Measurements from ENCODE around the gene PROB1. TPM values are rescaled to one million over a fixed set of nuclear protein-coding genes. Genes with fewer than 3 reads are reported as not detected.
"Not testable (repeated sequence)": the region's sequence is repeated elsewhere in the genome, so short reads cannot be mapped to it uniquely, and the experiment has no call there.

Gene PROB1
- total RNA-seq, 2 donors from 2014 or later, result 4.4 to 8.9 TPM

DNA sequence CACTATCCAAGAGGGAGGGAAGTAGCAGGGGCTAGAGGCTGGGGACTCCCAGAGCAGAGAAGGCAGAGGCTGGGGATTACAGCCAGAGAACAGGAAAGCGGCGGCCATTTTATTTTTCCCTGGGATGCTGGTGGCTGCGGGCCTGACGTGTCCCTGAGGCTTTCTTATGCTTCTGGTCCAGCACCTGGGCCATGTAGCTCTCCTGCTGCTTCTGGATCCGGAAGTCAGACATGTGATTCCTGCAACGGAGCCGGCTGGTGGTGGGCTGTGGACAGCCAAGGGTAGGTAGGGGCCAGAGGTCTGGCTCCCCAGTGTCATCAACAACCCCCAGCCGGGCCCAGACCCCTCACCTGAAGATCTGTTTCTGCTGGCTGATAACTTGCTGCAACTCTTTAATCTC, 1.8 kb upstream of the PROB1 start:
- no peak for DNase-seq (ENCODE audit: low spot score)
- intact Hi-C loops (cut with DNase I), result no loop called here

DNA sequence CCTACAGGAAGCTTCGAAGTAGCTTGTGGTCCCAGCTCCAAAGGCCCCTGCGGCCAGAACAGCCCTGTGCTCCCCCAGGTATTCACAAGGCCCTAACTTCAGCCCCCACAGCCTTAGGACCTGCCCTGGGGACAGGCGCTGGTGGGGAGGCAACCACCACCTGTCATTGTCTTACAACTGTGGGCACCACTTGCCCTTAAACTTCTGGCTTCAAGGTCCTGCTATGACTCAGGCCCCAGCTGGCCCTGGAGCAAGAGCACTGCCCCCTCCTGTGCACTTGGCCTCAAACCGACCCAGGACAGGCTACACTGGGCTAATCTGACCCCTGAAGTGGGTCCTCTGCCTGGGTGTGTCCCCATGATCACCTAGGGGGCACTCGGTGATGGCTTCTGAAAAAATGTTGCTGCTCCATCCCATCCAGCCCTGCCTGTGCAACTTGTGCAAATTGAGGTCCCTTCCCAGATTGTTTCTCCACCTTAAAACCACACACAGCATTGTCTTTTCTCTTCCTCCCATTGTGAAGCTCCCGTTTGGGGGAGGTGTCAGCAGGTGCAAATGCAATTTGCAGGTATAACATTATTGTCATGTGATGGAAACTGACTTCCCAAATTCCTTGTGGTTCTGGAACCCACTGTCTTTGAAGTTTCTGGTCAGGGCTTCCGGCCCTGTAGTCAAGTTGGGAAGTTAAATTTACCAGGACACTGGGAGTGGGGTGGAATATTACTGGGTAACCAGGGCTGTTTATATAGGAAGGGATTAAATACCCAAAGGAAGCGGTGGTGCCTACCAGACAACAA, 1.1 kb upstream of the PROB1 start:
- no peak for DNase-seq (ENCODE audit: low spot score)
- intact Hi-C loops (cut with DNase I), result no loop called here

DNA sequence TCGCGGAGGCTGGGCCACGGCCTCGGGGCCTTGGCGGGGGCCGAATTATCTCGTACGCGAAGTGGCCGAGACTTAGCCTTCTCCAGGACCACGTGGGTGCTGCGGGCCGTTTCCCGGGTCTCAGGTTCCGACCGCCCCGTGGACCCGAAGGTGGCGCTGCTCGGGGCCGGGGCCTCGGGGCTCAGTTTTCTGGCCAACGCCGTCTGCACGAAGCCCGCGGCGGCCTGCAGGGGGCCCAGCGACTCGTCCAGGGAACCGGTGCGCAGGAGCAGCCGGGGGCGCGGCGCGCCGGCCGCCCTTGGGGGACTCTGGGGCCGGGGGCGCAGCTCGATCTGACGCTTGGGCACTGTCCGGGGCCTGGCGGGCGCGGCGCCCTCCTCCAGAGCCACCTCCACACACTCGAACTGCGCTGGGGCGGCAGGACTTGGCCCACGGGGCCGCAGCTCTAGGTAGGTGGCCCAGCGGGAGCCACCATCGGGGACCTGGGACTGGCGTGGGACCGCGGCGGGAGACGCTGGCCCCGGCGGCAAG, 716 bp downstream of the PROB1 start:
- no peak for DNase-seq (ENCODE audit: low spot score)
- intact Hi-C loops (cut with DNase I), result no loop called here

DNA sequence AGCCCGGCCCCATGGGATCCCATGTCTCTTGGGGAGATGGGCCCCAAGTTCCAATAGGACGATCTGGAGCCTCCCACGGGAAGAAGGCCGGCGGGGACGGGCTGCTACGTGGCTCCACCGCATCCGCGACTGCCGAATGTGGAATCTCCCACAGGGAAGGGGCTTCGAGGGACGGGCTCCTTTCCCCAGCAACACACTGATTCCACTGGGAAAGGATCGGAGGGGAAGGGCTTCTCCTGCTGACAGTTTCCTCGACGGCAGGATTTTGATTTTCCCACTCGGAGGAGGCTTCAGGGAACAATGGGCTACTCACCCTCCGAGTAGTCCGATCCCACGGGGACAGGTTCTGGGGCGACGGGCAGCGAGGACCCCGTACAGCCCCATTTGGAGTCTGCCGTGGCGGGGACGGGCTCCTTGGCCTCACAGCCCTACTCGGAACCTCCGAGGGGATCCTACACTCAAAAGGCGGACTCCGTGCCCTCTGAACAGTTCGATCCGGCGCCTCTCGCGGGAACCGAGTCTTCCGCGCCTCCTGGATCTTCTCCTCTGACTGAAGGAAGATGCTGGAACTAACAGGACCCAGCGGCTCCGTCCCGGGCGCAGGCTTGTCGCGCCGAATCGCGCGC, 1.3 kb downstream of the PROB1 start:
- DNase-seq (ENCODE audit: low spot score), result no peak
- intact Hi-C loops (cut with DNase I), result no loop called here

DNA sequence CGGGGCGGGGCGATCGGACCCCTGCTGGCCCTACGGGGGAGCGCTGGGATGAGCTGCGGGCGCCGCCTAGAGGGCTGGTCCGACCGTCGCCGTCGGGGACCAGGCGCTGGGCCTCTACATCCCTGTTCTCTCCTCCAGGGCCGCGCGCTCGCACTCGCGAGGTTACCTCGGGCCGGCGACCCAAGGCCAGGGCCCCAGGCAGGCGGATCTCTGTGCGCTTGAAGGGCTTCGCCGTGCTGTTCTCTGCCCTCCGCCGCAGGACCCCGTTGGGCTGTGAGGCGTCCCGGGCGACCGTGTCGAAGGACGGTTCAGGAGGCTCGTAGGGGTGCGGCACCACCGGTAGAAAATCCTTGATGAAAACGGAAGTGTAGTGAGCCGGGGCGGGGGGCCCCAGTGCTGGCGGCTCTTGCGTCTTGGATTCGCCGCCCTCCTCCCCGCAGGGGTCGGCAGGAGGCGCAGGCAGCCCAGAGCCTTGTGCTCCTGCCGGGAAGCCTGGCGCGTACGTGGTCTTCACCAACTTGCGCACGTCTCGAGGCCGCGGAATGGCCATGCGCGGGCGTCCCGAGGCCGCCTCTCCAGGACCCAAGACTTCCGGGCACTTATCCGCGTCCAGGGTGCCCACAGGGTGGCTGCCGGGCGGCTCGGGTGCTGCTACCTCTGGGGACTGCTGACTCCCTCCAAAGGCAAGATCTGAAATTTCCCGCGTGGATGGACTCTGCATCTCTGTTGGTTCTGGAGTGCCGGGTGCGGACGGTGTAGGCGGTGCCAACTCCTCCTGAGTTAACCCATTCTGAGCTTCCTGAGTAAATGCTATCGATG, 2.0 kb downstream of the PROB1 start:
- peak; percentile 89 for DNase-seq (ENCODE audit: low spot score)
- intact Hi-C loops (cut with DNase I), result no loop called here

DNA sequence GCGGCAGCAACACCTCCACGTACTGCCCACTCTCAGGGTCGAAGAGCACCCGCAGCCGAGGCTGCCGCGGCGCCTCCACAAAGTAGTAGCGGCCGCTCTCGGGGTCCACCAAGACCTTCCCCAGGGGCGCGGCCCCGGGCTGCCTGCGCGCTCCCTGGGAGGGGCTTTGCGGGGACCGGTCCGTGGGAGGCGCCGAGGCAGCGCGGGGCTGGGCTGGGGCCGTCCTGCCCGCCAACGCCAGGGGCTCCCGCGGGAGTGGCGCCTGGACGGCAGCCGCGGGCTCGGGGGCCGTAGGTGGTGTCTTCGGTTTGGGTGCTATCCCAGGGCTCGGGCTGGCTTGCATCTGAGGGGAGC, 2.6 kb downstream of the PROB1 start:
- peak; percentile 82 for DNase-seq (ENCODE audit: low spot score)
- intact Hi-C loops (cut with DNase I), result no loop called here

DNA sequence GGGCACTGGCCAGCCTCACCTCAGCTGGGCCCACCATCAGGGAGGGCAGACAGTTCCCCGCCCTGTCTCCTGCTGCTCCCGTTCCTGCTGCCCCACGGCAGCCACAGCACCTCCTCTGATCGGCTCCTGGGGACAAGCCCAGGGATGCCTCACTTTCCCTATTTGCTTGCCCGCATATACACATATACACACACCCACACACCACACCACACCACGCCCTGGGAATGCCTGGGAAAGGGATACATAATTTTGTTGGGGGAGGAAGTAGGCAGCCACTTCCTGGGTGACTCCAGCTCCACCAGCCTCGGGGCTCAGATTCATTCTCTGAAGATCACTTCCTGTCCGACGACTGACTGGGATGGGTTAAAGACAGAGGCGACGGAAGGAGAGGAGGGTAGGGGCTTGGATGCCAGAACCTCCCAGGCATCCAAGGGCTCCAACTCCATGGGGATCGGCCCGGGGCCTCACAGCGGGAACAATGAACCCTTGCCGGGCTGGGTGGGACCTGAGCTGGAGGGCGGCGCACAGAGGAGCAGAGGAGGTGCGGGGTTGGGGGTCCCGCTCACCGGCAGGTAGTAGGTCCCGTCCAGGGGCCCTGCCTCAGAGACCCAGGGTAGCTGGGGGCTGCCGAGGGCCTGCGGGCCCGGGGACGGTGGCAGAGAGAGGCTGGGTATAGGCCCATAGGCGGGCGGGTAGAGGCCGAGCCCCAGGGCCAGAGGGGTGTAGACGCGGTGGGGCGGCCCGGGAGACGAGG, 3.2 kb downstream of the PROB1 start:
- intact Hi-C loops (cut with DNase I), result no loop called here
- DNase-seq (ENCODE audit: low spot score), result peak; percentile 78

DNA sequence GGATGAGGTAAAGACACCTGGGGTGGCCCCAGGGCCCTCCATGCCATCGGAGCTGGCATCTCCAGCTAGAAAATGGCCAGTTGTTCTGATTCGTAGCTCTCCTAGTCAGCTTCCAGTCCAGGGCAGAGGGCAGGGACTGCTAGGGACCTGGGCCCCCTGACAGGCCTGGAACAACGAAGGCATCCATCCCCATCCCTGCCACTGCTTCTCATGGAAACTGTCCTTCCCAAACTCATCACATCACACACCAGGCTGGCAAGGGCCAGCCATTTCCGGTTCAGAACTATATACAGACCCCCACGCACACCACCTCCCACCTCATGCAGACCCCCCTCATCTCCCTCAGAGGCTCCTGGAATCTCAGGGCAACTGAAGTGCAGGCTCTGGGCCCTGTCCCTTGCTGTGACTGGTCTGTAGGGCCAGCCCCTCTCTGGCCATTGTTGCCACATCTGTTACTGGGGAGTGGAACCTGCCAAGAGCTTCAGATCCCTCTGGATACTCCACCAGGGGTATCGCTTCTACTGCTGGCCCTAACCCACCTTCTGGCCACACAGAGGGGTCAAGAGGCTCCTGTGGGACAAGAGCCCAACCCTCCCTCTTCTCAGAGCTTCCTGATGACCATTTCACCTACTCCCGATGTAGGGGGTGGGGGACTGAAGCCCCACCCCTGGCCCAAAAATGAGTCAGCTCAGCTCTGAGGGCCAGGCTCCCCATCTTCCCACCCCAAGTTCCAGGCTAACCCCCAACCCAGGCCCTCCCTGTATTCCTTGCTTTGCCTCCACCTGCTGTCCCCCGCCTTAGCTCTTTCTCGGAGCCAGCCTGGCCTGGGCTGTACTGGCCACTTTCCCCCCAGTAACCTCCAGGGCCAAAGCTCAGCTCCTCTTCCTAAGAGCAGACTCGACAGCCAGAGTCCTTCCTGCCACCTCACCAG, 4.0 kb downstream of the PROB1 start:
- DNase-seq (ENCODE audit: low spot score), result peak; percentile 62
- intact Hi-C loops (cut with DNase I), result no loop called here

DNA sequence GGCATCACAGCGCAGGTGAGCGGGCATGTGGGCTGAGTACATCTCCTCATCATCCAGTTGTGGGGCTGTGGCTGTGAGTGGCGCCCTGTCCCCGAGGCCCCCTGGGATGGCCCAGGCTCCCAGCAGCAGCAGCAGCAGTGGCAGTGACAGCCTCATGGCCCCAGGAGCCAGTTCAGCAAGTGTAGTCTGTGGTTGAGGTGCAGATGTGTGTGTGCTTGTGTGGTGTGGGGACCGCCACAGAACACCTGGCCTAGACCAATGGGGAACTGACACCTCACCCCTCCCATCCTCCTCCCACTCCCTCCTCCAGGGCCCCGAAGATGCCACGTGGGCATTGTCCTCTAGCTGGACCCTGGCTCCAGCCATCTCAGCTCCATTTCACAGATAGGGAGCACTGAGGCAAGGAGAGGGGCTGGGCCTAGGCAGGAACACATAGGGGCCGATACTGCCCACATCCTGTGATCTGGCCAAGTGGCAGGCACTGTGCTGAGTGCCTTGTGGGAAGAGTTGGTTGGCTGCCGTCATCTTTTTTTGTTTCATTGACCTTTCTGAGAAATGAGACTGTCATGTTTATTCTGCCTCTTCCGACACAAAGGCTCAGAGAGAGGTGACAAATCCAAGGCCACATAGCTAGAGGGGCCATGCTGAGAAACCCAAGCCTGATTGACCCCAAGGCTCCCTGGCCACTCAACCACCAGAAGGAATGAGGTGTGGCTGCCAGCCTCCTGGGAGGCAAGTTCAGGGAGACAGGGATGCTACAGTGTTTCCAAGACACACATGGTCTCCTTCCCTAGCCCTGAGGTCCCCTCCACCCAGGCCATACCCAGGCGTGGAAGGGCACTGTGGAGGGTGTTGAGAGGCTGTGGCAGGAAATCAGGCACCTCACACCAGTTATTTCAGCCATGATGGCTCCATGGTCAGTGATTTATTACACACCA, 4.9 kb downstream of the PROB1 start, which contains the start of gene MZB1:
MZB1 (minus strand) TSS at position 213 of the 938 bp plus-strand sequence; CDS start at position 156, 57 bp downstream.
- peak; percentile 75 for DNase-seq (ENCODE audit: low spot score)
- intact Hi-C loops (cut with DNase I), result no loop called here

DNA sequence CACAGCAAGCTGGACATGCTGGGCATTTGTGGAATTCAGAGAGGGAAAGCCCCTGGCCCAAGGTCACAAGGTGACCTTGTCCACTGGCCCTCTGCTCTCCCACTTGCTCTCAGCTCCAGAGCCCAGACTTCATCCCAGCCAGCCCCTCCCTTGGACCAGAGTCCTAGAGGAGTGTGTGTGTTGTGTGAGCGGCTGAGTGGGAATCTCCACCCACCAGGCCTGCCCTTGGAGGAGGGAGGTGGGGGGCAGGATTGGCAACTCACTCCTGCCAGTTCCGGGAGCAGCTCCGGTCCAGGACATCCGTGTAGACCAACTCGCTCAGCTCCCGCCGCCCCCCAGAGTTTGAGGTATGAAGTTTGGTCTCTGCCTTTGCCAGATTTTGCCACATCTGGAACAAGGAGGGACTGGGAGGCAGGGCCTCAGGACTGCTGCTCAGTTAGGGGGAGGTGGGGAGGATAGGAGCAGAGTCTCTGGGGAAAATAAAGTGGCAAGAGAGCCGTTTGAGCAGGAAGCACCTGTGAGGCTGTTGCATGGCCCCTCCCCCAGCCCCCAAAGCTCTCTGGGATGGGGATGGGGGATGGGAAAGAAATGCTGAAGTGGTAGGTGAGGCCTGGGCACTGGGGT, 6.6 kb downstream of the PROB1 start:
- intact Hi-C loops (cut with DNase I), result no loop called here
- DNase-seq (ENCODE audit: low spot score), result peak; percentile 77

DNA sequence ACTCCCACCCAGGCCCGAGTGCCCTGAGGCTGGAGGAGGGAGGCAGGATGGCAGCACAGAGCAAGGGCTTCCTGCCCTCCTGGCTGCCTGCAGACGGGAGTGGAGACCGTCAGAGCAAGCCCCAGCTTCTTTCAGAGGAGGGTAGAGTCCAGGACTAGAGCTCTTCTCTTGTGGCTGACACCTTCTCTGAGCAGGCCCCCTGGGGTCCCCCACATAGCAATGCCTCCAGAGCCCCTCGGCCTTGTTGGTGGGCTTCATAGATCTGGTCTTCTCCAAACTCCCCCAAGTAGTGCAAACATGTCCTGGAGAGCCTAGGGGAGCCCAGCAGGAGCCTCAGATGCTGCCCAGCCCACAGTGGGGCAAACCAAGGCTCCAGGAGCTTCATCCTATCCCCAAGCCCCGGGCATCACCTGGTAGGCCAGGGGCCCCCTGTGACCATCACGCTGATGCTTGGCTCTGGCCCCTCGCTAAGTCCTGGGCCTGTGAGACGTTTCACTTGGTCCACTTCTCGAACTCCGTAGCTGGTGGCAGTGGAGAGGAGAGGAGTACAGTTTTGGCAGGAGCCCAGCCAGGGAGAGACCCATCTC, 7.2 kb downstream of the PROB1 start:
- intact Hi-C loops (cut with DNase I), result no loop called here
- peak; percentile 58 for DNase-seq (ENCODE audit: low spot score)

DNA sequence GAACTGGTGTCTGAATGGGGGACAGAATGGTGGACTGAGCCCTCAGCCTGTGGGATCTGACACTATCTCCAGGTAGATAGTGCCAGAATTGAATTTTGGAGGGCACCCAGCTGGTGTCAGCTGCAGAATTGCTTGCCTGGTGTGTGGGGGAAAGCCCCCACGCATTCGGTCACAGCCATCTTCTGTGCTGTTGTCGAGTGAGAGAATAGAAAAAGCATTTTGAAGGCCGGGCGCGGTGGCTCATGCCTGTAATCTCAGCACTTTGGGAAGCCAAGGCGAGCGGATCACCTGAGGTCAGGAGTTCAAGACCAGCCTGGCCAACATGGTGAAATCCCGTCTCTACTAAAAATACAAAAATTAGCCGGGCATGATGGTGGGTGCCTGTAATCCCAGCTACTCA, 7.9 kb downstream of the PROB1 start:
- DNase-seq (ENCODE audit: low spot score), result peak; percentile 29
- intact Hi-C loops (cut with DNase I), result not testable (repeated sequence)

DNA sequence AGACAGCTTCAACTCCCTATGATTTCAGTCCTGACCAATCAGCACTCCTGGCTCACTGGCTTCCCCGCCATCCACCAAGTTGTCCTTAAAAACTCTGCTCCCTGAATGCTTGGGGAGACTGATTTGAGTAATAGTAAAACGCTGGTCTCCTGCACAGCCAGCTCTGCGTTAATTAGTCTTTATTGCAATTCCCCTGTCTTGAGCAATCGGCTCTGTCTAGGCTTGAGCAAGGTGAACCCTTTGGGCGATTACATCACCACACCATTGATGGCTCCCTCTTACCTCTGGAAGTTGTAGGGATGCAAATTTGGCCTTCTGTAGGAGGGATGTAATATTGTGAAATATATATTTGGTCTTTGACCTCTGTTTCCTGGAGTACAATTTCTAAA, 8.9 kb downstream of the PROB1 start:
- DNase-seq (ENCODE audit: low spot score), result peak; percentile 28
- intact Hi-C loops (cut with DNase I), result no loop called here

DNA sequence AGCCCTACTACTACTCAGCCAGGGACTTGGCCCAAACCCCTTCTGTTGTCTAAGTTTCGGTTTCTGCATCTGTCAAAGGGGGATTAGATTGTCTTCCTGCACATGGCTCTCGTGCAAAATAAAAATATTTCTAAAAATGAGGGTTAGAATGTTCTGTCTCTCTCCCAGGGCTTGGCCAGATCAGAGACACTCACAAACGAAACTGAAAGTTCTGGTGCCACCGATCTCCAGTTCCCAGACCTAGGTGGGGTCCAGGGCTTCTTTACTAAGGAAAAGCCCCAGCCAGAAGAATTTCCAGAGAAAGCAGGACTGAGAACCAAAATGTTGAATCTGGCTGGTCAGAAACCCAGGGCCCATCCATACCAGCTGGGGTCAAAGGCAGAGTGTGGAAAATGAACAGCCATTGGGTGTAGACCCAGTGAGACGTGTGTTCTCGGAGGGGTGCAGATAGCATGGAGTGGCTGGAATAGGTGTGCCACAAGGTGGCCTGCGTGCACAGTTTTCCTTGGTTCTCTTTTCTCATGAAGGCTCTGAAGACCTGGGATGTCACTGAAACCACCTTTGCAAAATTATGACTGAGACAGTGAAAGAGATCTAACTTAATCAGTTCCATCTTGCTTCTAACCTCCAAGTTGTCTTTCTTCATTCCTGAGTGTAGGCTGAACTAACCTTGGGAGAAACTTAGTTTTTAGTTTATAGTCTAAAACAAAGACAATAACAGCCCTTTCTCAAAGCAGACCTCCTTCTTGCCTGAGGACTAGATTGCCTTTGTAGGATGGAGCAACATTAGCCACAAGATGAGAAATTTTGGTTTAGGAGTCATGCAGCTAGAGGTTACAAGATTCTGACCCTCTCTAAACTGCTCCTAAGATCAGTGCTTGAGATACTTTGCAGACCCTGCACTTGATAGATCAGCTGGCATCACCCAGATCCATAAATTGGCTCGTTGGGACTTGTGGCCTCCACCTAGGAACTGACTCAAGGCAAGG, 9.5 kb downstream of the PROB1 start:
- DNase-seq (ENCODE audit: low spot score), result peak; percentile 34
- intact Hi-C loops (cut with DNase I), result no loop called here

DNA sequence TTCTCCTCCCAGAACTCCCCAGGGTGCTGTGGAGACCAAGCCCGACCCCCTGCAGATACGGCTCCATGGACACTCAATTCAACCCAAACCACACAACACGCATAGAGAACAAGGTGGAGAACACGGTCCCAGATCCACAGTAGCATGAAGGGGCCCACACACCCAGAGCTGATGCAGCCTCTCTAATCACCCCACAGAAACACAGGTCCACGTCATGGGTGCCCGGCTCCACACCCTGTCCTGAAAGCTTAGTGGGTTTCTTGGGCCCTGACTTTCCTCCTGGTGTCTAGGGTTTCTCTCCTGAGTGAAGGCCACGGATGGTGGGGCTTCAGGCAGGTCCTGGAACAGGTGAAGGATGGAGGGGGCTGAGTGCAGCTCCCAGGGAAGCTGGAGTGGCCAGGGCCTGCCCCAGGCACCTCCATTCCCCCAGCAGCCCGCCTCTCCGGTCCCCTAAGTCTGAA, 10.3 kb downstream of the PROB1 start:
- intact Hi-C loops (cut with DNase I), result no loop called here

More for the DNA sequence above, 10.3 kb downstream of the PROB1 start:
- peak; percentile 46 for DNase-seq (ENCODE audit: low spot score)
